Astrocyte (in vitro differentiated cells and primary cell): ENCODE measurements around the gene CNOT10. TPM values are rescaled to one million over a fixed set of nuclear protein-coding genes. Genes with fewer than 3 reads are reported as not detected.

Experiments
- DNase-seq: peaks from one replicate; pipeline ENCODE4 v3.0.0-alpha.2; 2010; ENCODE audit warnings: low read depth
- FAIRE-seq: peaks from 2 replicates; lab custom pipeline; 2011; peaks lifted over from hg19 to GRCh38; lab: Jason Lieb, UNC
- H2AFZ ChIP-seq: 2 replicates; pipeline ENCODE4 v1.6.0; 2012; ENCODE audit warnings: low read depth, low read length, inconsistent platforms
- H3K27ac ChIP-seq: 2 replicates; pipeline ENCODE4 v1.5.1; 2011; ENCODE audit warnings: low read depth, low read length, inconsistent platforms
- H3K27me3 ChIP-seq: 2 replicates; pipeline ENCODE4 v1.6.0; 2011; ENCODE audit warnings: low read length, inconsistent platforms; ENCODE audit not compliant: insufficient read depth
- H3K36me3 ChIP-seq: 2 replicates; pipeline ENCODE4 v1.5.1; 2011; ENCODE audit warnings: low read length, inconsistent platforms; ENCODE audit not compliant: insufficient read depth
- H3K4me1 ChIP-seq: 2 replicates; pipeline ENCODE4 v1.5.1; 2011; ENCODE audit warnings: low read length, inconsistent platforms; ENCODE audit not compliant: insufficient read depth
- H3K4me2 ChIP-seq: 2 replicates; pipeline ENCODE4 v1.6.0; 2012; ENCODE audit warnings: low read length, inconsistent platforms
- H3K4me3 ChIP-seq: 2 replicates; pipeline ENCODE4 v1.5.1; 2011; ENCODE audit warnings: low read depth, mild to moderate bottlenecking, low read length, inconsistent platforms; ENCODE audit not compliant: insufficient read depth
- H3K79me2 ChIP-seq: 2 replicates; pipeline ENCODE4 v1.6.0; 2012; ENCODE audit warnings: mild to moderate bottlenecking, low read length, inconsistent platforms; ENCODE audit not compliant: insufficient read depth
- H3K9ac ChIP-seq: 2 replicates; pipeline ENCODE4 v1.6.0; 2012; ENCODE audit warnings: mild to moderate bottlenecking, low read length, inconsistent platforms
- H3K9me3 ChIP-seq: 2 replicates; pipeline ENCODE4 v1.5.1; 2012; ENCODE audit warnings: low read depth, mild to moderate bottlenecking, low read length, inconsistent platforms; ENCODE audit not compliant: insufficient read depth
- H4K20me1 ChIP-seq: 2 replicates; pipeline ENCODE4 v1.6.0; 2012; ENCODE audit warnings: low read length, inconsistent platforms; ENCODE audit not compliant: insufficient read depth
- H3K27ac Mint-ChIP-seq: one replicate; pipeline ENCODE4 v1.8.0; 2021; ENCODE audit warnings: mild to moderate bottlenecking, mixed read lengths; ENCODE audit not compliant: unreplicated experiment
- H3K27me3 Mint-ChIP-seq: one replicate; pipeline ENCODE4 v1.8.0; 2021; ENCODE audit warnings: low read depth, mixed read lengths; ENCODE audit not compliant: unreplicated experiment
- H3K36me3 Mint-ChIP-seq: one replicate; pipeline ENCODE4 v1.8.0; 2021; ENCODE audit warnings: low read depth, mixed read lengths; ENCODE audit not compliant: unreplicated experiment
- H3K4me1 Mint-ChIP-seq: one replicate; pipeline ENCODE4 v1.8.0; 2021; ENCODE audit warnings: low read depth, mixed read lengths; ENCODE audit not compliant: unreplicated experiment
- H3K4me3 Mint-ChIP-seq: one replicate; pipeline ENCODE4 v1.8.0; 2021; ENCODE audit warnings: mild to moderate bottlenecking, moderate library complexity, mixed read lengths; ENCODE audit not compliant: unreplicated experiment
- H3K9me3 Mint-ChIP-seq: one replicate; pipeline ENCODE4 v1.8.0; 2021; ENCODE audit warnings: mild to moderate bottlenecking, mixed read lengths; ENCODE audit not compliant: unreplicated experiment
- EZH2 ChIP-seq: IDR thresholded peaks from 2 replicates; pipeline ENCODE4 v1.6.1; 2012; ENCODE audit warnings: mild to moderate bottlenecking, low read length, inconsistent platforms; ENCODE audit not compliant: insufficient read depth
- total RNA-seq: library from RNA; stranded (reverse); gene quantifications from 2 replicates; pipeline ENCODE4 v1.2.1, GENCODE V29; 2021
- TF ChIP-seq, protein P1 (sequence below): IDR thresholded peaks from 2 replicates; pipeline ENCODE4 v1.5.1; 2011; ENCODE audit warnings: low read depth, mild to moderate bottlenecking, inconsistent platforms, low read length, moderate library complexity; ENCODE audit not compliant: insufficient read depth

CNOT10 gene
- total RNA-seq, 1 donor from 2014 or later = 26.2 TPM

- H3K4me3 Mint-ChIP-seq = no peak overlapping the region
- Histone ChIP-seq H3K27me3 (peaks cover 12% of the 10 kb centered on the region), H4K20me1 (no peaks in the 10 kb centered on the region), H3K4me3 (no peak overlapping the region), H3K9ac (no peak overlapping the region), H3K79me2 (no peaks in the 10 kb centered on the region), H3K4me1 (no peaks in the 10 kb centered on the region), H3K36me3 (no peaks in the 10 kb centered on the region), H2AFZ (no peak overlapping the region), H3K27ac (no peak overlapping the region), H3K4me2 (no peak overlapping the region), H3K9me3 (no peaks in the 10 kb centered on the region)
- no peak overlapping the region for H3K27ac Mint-ChIP-seq
- H3K36me3 Mint-ChIP-seq = no peaks in the 10 kb centered on the region
- FAIRE-seq (no peak), DNase-seq (no peak)
- no peak for TF ChIP-seq EZH2
- TF ChIP-seq, protein P1, sequence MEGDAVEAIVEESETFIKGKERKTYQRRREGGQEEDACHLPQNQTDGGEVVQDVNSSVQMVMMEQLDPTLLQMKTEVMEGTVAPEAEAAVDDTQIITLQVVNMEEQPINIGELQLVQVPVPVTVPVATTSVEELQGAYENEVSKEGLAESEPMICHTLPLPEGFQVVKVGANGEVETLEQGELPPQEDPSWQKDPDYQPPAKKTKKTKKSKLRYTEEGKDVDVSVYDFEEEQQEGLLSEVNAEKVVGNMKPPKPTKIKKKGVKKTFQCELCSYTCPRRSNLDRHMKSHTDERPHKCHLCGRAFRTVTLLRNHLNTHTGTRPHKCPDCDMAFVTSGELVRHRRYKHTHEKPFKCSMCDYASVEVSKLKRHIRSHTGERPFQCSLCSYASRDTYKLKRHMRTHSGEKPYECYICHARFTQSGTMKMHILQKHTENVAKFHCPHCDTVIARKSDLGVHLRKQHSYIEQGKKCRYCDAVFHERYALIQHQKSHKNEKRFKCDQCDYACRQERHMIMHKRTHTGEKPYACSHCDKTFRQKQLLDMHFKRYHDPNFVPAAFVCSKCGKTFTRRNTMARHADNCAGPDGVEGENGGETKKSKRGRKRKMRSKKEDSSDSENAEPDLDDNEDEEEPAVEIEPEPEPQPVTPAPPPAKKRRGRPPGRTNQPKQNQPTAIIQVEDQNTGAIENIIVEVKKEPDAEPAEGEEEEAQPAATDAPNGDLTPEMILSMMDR = no peak
- no peaks in the 10 kb centered on the region for H3K9me3 Mint-ChIP-seq
- peaks cover 5% of the 10 kb centered on the region for H3K27me3 Mint-ChIP-seq
- no peaks in the 10 kb centered on the region for H3K4me1 Mint-ChIP-seq
Observed at GRCh38 chr3:32655167-32655566, 29.8 kb upstream of the CNOT10 start.

GRCh38 chr3:32660634-32661033 lies 24.4 kb upstream of the CNOT10 start:
- H3K9me3 Mint-ChIP-seq = no peaks in the 10 kb centered on the region
- no peak overlapping the region for H3K4me2 ChIP-seq
- H3K27ac ChIP-seq = no peak overlapping the region
- no peak overlapping the region for H2AFZ ChIP-seq
- H3K27ac Mint-ChIP-seq = no peak overlapping the region
- H3K27me3 ChIP-seq = peaks cover 12% of the 10 kb centered on the region
- H3K4me1 Mint-ChIP-seq = no peaks in the 10 kb centered on the region
- H3K36me3 Mint-ChIP-seq = no peaks in the 10 kb centered on the region
- H3K27me3 Mint-ChIP-seq = peaks cover 4% of the 10 kb centered on the region
- DNase-seq = no peak
- H3K79me2 ChIP-seq = no peaks in the 10 kb centered on the region
- no peak overlapping the region for H3K4me3 ChIP-seq
- H3K4me1 ChIP-seq = no peaks in the 10 kb centered on the region
- H3K36me3 ChIP-seq = no peaks in the 10 kb centered on the region
- FAIRE-seq = no peak
- no peak overlapping the region for H3K4me3 Mint-ChIP-seq
- no peak overlapping the region for H3K9ac ChIP-seq
- no peaks in the 10 kb centered on the region for H3K9me3 ChIP-seq
- H4K20me1 ChIP-seq = no peaks in the 10 kb centered on the region
- TF ChIP-seq EZH2 = no peak
- TF ChIP-seq, protein P1 = no peak

GRCh38 chr3:32662647-32663046 lies 22.3 kb upstream of the CNOT10 start:
- no peak for FAIRE-seq
- H3K27ac Mint-ChIP-seq = no peak overlapping the region

More at GRCh38 chr3:32662647-32663046, 22.3 kb upstream of the CNOT10 start:
- H3K27me3 ChIP-seq = peaks cover 13% of the 10 kb centered on the region
- no peaks in the 10 kb centered on the region for H3K4me1 ChIP-seq
- H3K9me3 ChIP-seq = no peaks in the 10 kb centered on the region
- TF ChIP-seq, protein P1 = no peak
- TF ChIP-seq EZH2 = no peak
- H3K36me3 ChIP-seq = no peaks in the 10 kb centered on the region
- peaks cover 7% of the 10 kb centered on the region for H3K27me3 Mint-ChIP-seq
- no peaks in the 10 kb centered on the region for H3K4me1 Mint-ChIP-seq
- H3K79me2 ChIP-seq = no peaks in the 10 kb centered on the region
- no peak overlapping the region for H3K4me3 ChIP-seq
- no peaks in the 10 kb centered on the region for H3K9me3 Mint-ChIP-seq
- H3K9ac ChIP-seq = no peak overlapping the region
- no peaks in the 10 kb centered on the region for H4K20me1 ChIP-seq
- H3K4me2 ChIP-seq = no peak overlapping the region
- H3K27ac ChIP-seq = no peak overlapping the region
- H3K4me3 Mint-ChIP-seq = no peak overlapping the region
- H3K36me3 Mint-ChIP-seq = no peaks in the 10 kb centered on the region
- DNase-seq = no peak
- H2AFZ ChIP-seq = no peak overlapping the region
